ENCODE data around the gene LRIG1. TPM values are rescaled to one million over a fixed set of nuclear protein-coding genes. Genes with fewer than 3 reads are reported as not detected.

The LRIG1 gene
- total and polyA plus RNA-seq, 7 donors, result 4.2 to 226 (median 150) TPM

GRCh38 chr3:66488492-66488891 is 12.3 kb downstream of the LRIG1 start:
- no peak for DNase-seq
- no peaks in the 10 kb centered on the region for H3K9me3 ChIP-seq
- no peaks in the 10 kb centered on the region for H3K36me3 ChIP-seq
- intact Hi-C loops (cut with DNase I), result loop anchor here (5.0 kb wide), 1 partner anchor 36 kb away; no protein-coding TSS in a partner anchor
- WGBS, 2 donors, result 73 to 83% methylated on average over 4 of the region's 4 CpGs
- peak overlapping the region; percentile 70 to 95 (median 91) for H3K27ac ChIP-seq
- H3K27me3 ChIP-seq, result no peaks in the 10 kb centered on the region
- peaks cover 2 to 100% (median 97%) of the 10 kb centered on the region in 4 donors for H3K4me1 ChIP-seq
- no peak for TF ChIP-seq POLR2AphosphoS5 (IDR thresholded peaks at IDR 0.05)
- TF ChIP-seq, protein P1, sequence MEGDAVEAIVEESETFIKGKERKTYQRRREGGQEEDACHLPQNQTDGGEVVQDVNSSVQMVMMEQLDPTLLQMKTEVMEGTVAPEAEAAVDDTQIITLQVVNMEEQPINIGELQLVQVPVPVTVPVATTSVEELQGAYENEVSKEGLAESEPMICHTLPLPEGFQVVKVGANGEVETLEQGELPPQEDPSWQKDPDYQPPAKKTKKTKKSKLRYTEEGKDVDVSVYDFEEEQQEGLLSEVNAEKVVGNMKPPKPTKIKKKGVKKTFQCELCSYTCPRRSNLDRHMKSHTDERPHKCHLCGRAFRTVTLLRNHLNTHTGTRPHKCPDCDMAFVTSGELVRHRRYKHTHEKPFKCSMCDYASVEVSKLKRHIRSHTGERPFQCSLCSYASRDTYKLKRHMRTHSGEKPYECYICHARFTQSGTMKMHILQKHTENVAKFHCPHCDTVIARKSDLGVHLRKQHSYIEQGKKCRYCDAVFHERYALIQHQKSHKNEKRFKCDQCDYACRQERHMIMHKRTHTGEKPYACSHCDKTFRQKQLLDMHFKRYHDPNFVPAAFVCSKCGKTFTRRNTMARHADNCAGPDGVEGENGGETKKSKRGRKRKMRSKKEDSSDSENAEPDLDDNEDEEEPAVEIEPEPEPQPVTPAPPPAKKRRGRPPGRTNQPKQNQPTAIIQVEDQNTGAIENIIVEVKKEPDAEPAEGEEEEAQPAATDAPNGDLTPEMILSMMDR (IDR thresholded peaks at IDR 0.05), result no peak
- TF ChIP-seq POLR2A (IDR thresholded peaks at IDR 0.05), result no peak
- no peak for TF ChIP-seq EP300 (IDR thresholded peaks at IDR 0.05)
- H3K4me3 ChIP-seq, result no peak overlapping the region

DNA sequence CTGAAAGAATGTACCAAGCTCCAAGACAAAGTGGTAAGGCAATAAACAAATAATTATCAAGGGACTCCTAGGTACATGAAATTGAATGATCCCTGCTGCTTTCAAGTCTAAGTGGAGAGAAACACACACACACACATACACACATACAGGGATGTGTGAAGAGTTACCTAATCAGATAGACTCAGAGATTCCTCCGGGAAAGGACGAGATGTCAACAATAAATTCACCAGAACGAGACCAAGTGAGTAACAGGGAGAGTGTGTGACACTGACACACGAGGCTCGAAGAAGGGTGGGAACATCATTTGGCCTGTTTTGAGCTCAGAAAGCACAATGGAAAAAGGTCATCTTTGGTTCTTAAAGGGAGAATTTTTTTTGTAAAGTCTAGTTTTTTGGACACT is 13.4 kb downstream of the LRIG1 start:
- Histone ChIP-seq H3K27me3 (no peaks in the 10 kb centered on the region), H3K4me3 (no peak overlapping the region), H3K27ac (peak overlapping the region; percentile 85 to 95 (median 91)), H3K36me3 (no peaks in the 10 kb centered on the region), H3K9me3 (no peaks in the 10 kb centered on the region), H3K4me1 (peaks cover 0 to 100% (median 97%) of the 10 kb centered on the region in 4 donors)
- DNase-seq, result no peak
- TF ChIP-seq, protein P1 (IDR thresholded peaks at IDR 0.05), result no peak
- no peak for TF ChIP-seq POLR2A (IDR thresholded peaks at IDR 0.05)
- peak; percentile 34 to 67 (median 56) for TF ChIP-seq POLR2AphosphoS5 (IDR thresholded peaks at IDR 0.05)
- TF ChIP-seq EP300 (IDR thresholded peaks at IDR 0.05), result peak in 1 of 4 donors; percentile 8
- WGBS, 2 donors, result 29 to 73% methylated on average over 5 of the region's 5 CpGs
- intact Hi-C loops (cut with DNase I), result loop anchor here (5.0 kb wide), 1 partner anchor 35 kb away; no protein-coding TSS in a partner anchor

DNA sequence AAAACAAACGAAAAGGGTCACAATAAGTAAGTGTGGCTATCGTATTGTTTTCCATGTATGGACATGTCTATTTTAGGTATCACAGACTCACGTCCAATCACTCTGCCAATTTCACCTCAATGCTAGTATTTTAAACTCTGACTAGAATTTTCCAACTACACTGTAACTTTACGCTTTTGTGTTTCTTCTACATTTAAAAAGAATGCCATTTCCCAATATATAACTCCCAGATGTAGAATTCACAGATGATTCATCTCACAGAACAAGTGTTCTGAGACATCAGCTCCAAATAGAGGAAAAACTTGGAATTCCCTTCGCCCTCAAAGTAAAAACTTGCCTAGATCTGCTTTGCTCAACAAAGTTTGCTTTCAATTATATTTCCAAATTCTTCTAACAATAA is 14.2 kb downstream of the LRIG1 start:
- no peaks in the 10 kb centered on the region for H3K9me3 ChIP-seq
- peaks cover 0 to 100% (median 97%) of the 10 kb centered on the region in 4 donors for H3K4me1 ChIP-seq
- H3K27me3 ChIP-seq, result no peaks in the 10 kb centered on the region
- TF ChIP-seq POLR2A (IDR thresholded peaks at IDR 0.05) (no peak), POLR2AphosphoS5 (IDR thresholded peaks at IDR 0.05) (peak; percentile 32 to 61 (median 44)), EP300 (IDR thresholded peaks at IDR 0.05) (peak in 1 of 4 donors; percentile 23)
- TF ChIP-seq, protein P1 (IDR thresholded peaks at IDR 0.05), result no peak
- peak overlapping the region; percentile 85 to 95 (median 91) for H3K27ac ChIP-seq
- intact Hi-C loops (cut with DNase I), result loop anchor here (5.0 kb wide), 1 partner anchor 34 kb away; no protein-coding TSS in a partner anchor
- WGBS, 2 donors, result 65 to 80% methylated on average over 5 of the region's 5 CpGs
- no peak for DNase-seq
- no peaks in the 10 kb centered on the region for H3K36me3 ChIP-seq
- no peak overlapping the region for H3K4me3 ChIP-seq

DNA sequence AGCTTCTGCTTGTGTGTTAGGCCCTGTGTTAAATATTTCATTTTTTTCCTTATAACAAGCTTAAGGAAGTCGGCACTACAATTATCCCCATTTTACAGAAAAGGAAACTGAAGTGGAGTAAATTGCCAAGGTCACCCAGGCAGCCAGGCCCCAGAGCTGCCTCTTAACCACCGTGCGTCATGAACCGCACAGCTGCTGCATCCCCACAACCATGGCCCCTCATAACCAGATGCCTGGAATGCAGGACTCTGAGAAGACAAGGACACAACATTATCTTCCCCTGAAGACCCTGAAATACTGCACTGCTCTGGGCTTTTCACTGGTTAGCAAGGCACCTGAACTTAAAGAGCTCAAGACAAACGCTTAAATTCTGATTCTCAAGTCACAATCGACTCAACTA is 14.6 kb downstream of the LRIG1 start:
- Histone ChIP-seq H3K27ac (peak overlapping the region; percentile 85 to 95 (median 91)), H3K4me3 (no peak overlapping the region), H3K36me3 (no peaks in the 10 kb centered on the region), H3K9me3 (no peaks in the 10 kb centered on the region), H3K4me1 (peaks cover 0 to 100% (median 97%) of the 10 kb centered on the region in 4 donors), H3K27me3 (no peaks in the 10 kb centered on the region)
- intact Hi-C loops (cut with DNase I), result loop anchor here (5.0 kb wide), 1 partner anchor 34 kb away; no protein-coding TSS in a partner anchor
- no peak for DNase-seq
- WGBS, 2 donors, result 79 to 83% methylated on average over 6 of the region's 6 CpGs
- no peak for TF ChIP-seq POLR2AphosphoS5 (IDR thresholded peaks at IDR 0.05)
- TF ChIP-seq EP300 (IDR thresholded peaks at IDR 0.05), result no peak
- TF ChIP-seq, protein P1 (IDR thresholded peaks at IDR 0.05), result no peak
- TF ChIP-seq POLR2A (IDR thresholded peaks at IDR 0.05), result no peak

Measured in sigmoid colon (tissue), 7 donors.